Measurements from ENCODE around the gene C6orf89.

DNA sequence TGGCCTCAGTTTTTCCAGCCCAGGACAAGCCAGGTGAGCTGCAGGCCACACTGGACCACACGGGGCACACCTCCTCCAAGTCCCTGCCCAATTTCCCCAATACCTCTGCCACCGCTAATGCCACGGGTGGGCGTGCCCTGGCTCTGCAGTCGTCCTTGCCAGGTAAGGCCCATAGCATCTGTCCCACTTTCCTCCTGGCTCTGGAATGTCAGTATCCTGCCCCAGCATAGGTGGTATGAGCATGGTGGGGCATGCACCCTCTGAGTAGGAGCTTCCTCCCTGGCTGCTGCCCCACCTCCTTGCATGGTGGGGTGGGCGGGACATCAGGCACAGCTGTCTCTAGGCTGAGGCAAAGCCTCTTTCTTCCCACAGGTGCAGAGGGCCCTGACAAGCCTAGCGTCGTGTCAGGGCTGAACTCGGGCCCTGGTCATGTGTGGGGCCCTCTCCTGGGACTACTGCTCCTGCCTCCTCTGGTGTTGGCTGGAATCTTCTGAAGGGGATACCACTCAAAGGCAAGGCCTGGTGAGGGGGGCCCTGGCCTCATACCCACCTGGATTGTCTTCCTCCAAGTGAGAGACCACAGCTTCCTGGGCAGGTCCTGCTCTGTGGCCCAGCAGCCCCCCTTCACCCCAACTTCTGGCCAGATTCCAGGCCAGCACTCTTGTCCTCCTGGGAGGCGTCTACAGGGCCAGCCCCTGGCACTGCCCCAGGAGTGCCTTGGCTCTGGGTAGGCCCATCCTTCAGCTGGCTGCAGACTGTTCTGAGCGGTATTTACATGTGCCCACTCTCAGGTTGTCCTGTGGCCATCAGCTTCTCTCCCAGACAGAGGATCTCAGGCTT lies 77.9 kb downstream of the C6orf89 start:
- TF ChIP-seq, protein P1, sequence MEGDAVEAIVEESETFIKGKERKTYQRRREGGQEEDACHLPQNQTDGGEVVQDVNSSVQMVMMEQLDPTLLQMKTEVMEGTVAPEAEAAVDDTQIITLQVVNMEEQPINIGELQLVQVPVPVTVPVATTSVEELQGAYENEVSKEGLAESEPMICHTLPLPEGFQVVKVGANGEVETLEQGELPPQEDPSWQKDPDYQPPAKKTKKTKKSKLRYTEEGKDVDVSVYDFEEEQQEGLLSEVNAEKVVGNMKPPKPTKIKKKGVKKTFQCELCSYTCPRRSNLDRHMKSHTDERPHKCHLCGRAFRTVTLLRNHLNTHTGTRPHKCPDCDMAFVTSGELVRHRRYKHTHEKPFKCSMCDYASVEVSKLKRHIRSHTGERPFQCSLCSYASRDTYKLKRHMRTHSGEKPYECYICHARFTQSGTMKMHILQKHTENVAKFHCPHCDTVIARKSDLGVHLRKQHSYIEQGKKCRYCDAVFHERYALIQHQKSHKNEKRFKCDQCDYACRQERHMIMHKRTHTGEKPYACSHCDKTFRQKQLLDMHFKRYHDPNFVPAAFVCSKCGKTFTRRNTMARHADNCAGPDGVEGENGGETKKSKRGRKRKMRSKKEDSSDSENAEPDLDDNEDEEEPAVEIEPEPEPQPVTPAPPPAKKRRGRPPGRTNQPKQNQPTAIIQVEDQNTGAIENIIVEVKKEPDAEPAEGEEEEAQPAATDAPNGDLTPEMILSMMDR (IDR thresholded peaks at IDR 0.05 in 8 of 11, conservative IDR thresholded peaks at IDR 0.05 in 3 of 11), result no peak
- TF ChIP-seq POLR2A (IDR thresholded peaks at IDR 0.05) (no peak), POLR2AphosphoS5 (IDR thresholded peaks at IDR 0.05) (peak in 1 of 3 donors; percentile 49)
